ENCODE data around the gene MRPS31. TPM values are rescaled to one million over a fixed set of nuclear protein-coding genes. Genes with fewer than 3 reads are reported as not detected.
A peak's percentile ranks its signal among the peaks of the same experiment; 100 is the strongest.

MRPS31 gene
- 10 to 100 TPM; 41.0 to 44.7 TPM for total RNA-seq

GRCh38 chr13:40770934-40771618 is at the start of gene MRPS31:
Gene MRPS31, minus strand, starts transcription at chr13:40771190. Its CDS starts 54 bp downstream, at chr13:40771136.
- CTCF ChIA-PET = interaction anchor here (0.6 to 1.2 kb wide), 2 partner anchors 13 to 48 kb away, joined by 3 read pairs; no protein-coding TSS in a partner anchor

DNA sequence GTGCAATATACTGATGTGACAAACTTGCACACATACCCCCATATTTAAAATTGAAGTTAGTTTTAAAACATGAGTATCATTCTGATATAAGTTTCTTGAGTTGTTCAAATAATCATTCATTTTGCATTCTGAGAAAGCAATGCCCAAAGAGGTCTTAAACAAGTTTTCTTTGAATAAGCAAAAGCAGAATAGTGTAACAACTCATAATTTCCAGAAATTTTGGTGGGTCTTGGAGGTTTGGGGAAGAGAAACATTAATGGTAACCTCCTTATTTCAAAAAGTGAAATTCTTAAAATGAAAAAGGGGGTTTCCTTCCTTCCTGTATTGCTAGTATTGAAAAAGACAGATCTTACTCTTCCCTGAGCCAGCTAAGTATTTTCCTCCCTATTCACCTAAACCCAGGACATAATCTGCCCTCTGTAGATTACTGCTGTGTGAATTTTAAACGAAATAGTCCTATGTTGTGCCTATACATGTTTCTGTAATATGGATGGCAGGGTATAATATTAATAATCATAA is 48.9 kb upstream of the MRPS31 start:
- H3K27ac Mint-ChIP-seq = peak overlapping the region; percentile 32
- ATAC-seq (peak; percentile 27), DNase-seq (no peak)
- intact Hi-C loops (cut with micrococcal nuclease) = no loop called here
- ChIA-PET CTCF (no interaction called here), POLR2A (interaction anchor here (0.6 kb wide), 1 partner anchor 94 kb away, joined by 7 read pairs; no protein-coding TSS in a partner anchor)
- H3K36me3 Mint-ChIP-seq (ENCODE audit: low read depth) = peaks cover 20% of the 10 kb centered on the region
- H3K4me3 Mint-ChIP-seq = no peak overlapping the region
- TF ChIP-seq, protein P1, sequence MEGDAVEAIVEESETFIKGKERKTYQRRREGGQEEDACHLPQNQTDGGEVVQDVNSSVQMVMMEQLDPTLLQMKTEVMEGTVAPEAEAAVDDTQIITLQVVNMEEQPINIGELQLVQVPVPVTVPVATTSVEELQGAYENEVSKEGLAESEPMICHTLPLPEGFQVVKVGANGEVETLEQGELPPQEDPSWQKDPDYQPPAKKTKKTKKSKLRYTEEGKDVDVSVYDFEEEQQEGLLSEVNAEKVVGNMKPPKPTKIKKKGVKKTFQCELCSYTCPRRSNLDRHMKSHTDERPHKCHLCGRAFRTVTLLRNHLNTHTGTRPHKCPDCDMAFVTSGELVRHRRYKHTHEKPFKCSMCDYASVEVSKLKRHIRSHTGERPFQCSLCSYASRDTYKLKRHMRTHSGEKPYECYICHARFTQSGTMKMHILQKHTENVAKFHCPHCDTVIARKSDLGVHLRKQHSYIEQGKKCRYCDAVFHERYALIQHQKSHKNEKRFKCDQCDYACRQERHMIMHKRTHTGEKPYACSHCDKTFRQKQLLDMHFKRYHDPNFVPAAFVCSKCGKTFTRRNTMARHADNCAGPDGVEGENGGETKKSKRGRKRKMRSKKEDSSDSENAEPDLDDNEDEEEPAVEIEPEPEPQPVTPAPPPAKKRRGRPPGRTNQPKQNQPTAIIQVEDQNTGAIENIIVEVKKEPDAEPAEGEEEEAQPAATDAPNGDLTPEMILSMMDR (IDR thresholded peaks at IDR 0.05) = no peak
- H3K27me3 Mint-ChIP-seq = no peaks in the 10 kb centered on the region
- H3K4me1 Mint-ChIP-seq (ENCODE audit: low read depth) = peaks cover 14% of the 10 kb centered on the region
- peaks cover 12% of the 10 kb centered on the region for H3K9me3 Mint-ChIP-seq

More at GRCh38 chr13:40770934-40771618, at the start of gene MRPS31:
- intact Hi-C loops (cut with micrococcal nuclease) = loop anchor here (10.0 kb wide), 2 partner anchors 106 to 1086 kb away; partner anchors contain the start of gene FOXO1
- peak within 1 kb of the TSS; percentile 97 for H3K4me3 Mint-ChIP-seq
- ATAC-seq (peak; percentile 99), DNase-seq (peak; percentile 96)
- no peaks in the 10 kb centered on the region for H3K27me3 Mint-ChIP-seq
- H3K9me3 Mint-ChIP-seq = no peaks in the 10 kb centered on the region
- H3K27ac Mint-ChIP-seq = peak within 1 kb of the TSS; percentile 94
- TF ChIP-seq, protein P1 (IDR thresholded peaks at IDR 0.05) = no peak
- POLR2A ChIA-PET = interaction anchor here (0.7 to 1.3 kb wide), 6 partner anchors 8 to 1147 kb away, joined by 3 read pairs; partner anchors contain the start of gene SLC25A15
- H3K36me3 Mint-ChIP-seq (ENCODE audit: low read depth) = peaks cover 21% of the 10 kb centered on the region
- peaks cover 43% of the 10 kb centered on the region for H3K4me1 Mint-ChIP-seq (ENCODE audit: low read depth)

DNA sequence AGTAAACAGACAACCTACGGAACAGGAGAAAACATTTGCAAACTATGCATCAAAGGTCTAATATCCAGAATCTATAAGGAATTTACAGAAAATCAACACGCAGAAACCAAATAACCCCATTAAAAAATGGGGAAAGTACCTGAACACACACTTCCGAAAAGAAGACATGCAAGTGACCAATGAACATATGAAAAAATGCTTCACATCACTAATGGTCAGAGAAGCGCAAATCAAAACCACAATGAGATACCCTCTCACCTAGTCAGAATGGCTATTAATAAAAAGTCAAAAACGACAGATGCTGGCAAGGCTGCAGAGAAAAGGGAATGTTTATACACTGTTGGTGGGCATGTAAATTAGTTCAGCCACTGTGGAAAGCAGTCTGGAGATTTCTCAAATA is 47.9 kb upstream of the MRPS31 start:
- H3K27ac Mint-ChIP-seq = no peak overlapping the region
- ATAC-seq = no peak

GRCh38 chr13:40814803-40815202 is 43.8 kb upstream of the MRPS31 start:
- peaks cover 10% of the 10 kb centered on the region for H3K4me1 Mint-ChIP-seq (ENCODE audit: low read depth)
- intact Hi-C loops (cut with micrococcal nuclease) = no loop called here
- CTCF ChIA-PET = interaction anchor here (0.7 to 1.6 kb wide), 12 partner anchors 10 to 645 kb away, joined by 3 to 5 read pairs (median 3); no protein-coding TSS in a partner anchor
- TF ChIP-seq, protein P1 (IDR thresholded peaks at IDR 0.05) = no peak
- H3K4me3 Mint-ChIP-seq = no peak overlapping the region
- no peak for DNase-seq
- no peaks in the 10 kb centered on the region for H3K27me3 Mint-ChIP-seq
- H3K36me3 Mint-ChIP-seq (ENCODE audit: low read depth) = peaks cover 42% of the 10 kb centered on the region
- POLR2A ChIA-PET = no interaction called here
- H3K27ac Mint-ChIP-seq = no peak overlapping the region
- ATAC-seq = no peak
- peaks cover 12% of the 10 kb centered on the region for H3K9me3 Mint-ChIP-seq

More for the DNA sequence above, 47.9 kb upstream of the MRPS31 start:
- POLR2A ChIA-PET = no interaction called here
- Mint-ChIP-seq H3K4me1 (ENCODE audit: low read depth) (peaks cover 14% of the 10 kb centered on the region), H3K27me3 (no peaks in the 10 kb centered on the region), H3K9me3 (peaks cover 12% of the 10 kb centered on the region), H3K4me3 (no peak overlapping the region), H3K36me3 (ENCODE audit: low read depth) (peaks cover 27% of the 10 kb centered on the region)
- no peak for DNase-seq
- TF ChIP-seq, protein P1 (IDR thresholded peaks at IDR 0.05) = no peak
- intact Hi-C loops (cut with micrococcal nuclease) = no loop called here
- CTCF ChIA-PET = no interaction called here
